Urinary bladder (tissue), 4 donors: Measurements from ENCODE around the gene PAM. TPM values are rescaled to one million over a fixed set of nuclear protein-coding genes. Genes with fewer than 3 reads are reported as not detected.

ENCODE experiments used
- DNase-seq: peaks from one replicate; pipeline ENCODE4 v3.0.0-alpha.2; 2015; ENCODE audit errors: extremely low spot score
- H3K27ac ChIP-seq: one replicate; pipeline ENCODE4 v1.5.1; 2013; ENCODE audit warnings: low read depth, mild to moderate bottlenecking, moderate library complexity
- H3K36me3 ChIP-seq: one replicate; pipeline ENCODE4 v1.6.1; 2013; ENCODE audit warnings: mild to moderate bottlenecking, moderate library complexity; ENCODE audit not compliant: insufficient read depth
- H3K4me1 ChIP-seq: one replicate; pipeline ENCODE4 v1.6.1; 2013; ENCODE audit warnings: mild to moderate bottlenecking, moderate library complexity; ENCODE audit not compliant: insufficient read depth
- H3K4me3 ChIP-seq: one replicate; pipeline ENCODE4 v1.5.1; 2013; ENCODE audit warnings: low read depth, low read length
- WGBS: extraction: QIAGEN DNeasy Blood & Tissue Kit; methylation state at CpG from one replicate; pipeline ENCODE4 v1.1.7; 2013; 5-methylcytosine and 5-hydroxymethylcytosine counted together
- polyA plus RNA-seq: library from polyadenylated mRNA; stranded (reverse); fragments of 200-250 nt; gene quantifications from one replicate; pipeline ENCODE4 v1.2.3, GENCODE V29; 2013
- total RNA-seq: library from RNA; depleted of rRNA; stranded (reverse); fragments of >200 nt; gene quantifications from one replicate; pipeline ENCODE4 v1.2.3, GENCODE V29; 2014
- donor health status: healthy with polysubstance abuse.
- donor health status: healthy.

PAM gene
- total and polyA plus RNA-seq, 2 donors: 144 to 185 TPM

DNA sequence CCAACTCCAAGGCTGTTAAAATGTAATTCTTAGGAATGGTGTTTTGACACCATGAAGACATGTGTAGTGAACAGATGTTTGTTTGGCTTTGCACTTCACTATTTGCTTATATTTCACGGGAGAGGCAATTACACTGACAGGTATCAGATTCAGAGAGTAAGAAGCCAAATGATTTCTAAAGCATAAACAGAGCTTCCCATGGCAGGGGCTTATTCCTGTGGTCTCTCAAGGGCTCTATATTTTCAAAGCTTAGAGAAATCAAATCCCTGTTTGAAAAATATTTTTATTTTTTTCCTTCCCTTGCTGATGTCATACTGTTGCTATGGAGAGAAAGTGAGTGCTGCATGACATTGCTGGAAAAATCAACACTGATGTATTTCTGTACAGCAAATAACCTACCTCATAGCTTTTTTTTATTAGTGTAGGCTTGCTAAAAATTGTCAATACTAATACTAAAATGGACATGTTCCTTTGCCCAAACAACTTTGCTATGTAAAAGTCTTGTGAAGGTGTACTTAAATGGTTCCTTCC is 203.4 kb downstream of the PAM start:
- Histone ChIP-seq H3K36me3 (no peaks in the 10 kb centered on the region), H3K4me3 (no peak overlapping the region), H3K27ac (no peak overlapping the region), H3K4me1 (no peaks in the 10 kb centered on the region)
- WGBS: 32% methylated on average over 1 of the region's 1 CpG
- no peak for DNase-seq

DNA sequence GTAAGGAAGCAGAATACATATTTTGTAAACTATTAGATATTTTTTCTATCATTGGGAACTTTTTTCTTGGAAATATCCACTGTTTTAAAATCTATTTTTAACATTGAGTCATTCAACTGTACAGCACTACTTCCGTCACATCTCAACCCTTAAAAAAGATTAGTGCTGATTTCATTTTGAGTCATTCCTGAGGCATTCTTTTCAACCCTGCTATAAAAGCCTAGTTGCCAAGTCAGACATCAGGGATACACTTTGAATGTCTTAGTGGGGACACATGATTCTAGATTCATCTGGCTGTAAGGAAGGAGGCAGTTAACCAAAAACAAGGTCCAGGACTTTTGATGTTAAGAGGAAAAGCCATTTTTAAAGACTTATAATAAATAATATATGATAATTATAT is 203.9 kb downstream of the PAM start:
- Histone ChIP-seq H3K4me3 (no peak overlapping the region), H3K27ac (no peak overlapping the region), H3K36me3 (no peaks in the 10 kb centered on the region), H3K4me1 (no peaks in the 10 kb centered on the region)
- 35% methylated on average over 1 of the region's 1 CpG for WGBS
- DNase-seq: no peak

DNA sequence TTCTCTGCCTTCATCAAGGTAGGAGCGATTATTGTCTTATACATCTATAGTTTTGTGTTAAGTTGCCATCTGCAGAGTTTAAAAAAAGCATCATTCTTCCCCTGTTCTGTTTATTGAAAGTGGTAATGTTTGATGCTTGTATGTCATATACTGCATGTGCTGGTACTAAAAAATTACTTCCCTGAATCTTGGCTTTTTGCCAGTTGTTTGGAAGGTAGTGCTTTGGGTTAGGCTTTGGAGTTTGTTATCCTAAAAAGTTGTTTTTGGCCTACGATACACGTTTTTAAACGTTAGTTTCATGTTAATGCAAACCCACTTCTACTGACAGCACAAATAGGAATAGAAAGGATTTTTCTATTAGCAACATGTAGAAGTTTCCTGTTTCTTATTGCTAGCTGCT is 206.6 kb downstream of the PAM start:
- DNase-seq: no peak
- no peaks in the 10 kb centered on the region for H3K36me3 ChIP-seq
- no peak overlapping the region for H3K4me3 ChIP-seq
- no peak overlapping the region for H3K27ac ChIP-seq
- H3K4me1 ChIP-seq: no peaks in the 10 kb centered on the region
- WGBS: 53% methylated on average over 4 of the region's 4 CpGs

DNA sequence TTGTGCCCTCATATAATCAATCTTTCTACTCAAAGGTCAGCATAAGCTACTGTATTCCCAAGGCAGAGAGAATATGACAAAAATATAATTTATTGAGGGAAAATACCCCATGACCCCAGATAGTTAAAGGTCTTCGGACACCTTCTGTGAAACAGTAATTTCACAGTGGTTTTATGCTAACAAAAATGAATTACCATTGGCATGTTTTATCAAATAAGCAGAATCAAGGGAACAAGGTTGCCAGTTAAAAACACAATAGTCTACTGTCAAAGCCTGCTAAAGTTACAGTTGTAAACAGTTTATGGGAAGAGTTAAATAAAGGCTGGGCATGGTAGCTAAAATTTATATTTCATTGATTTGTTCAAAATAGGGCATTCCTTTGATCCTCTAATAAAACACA is 210.5 kb downstream of the PAM start:
- peaks cover 1% of the 10 kb centered on the region for H3K36me3 ChIP-seq
- H3K27ac ChIP-seq: no peak overlapping the region
- 89% methylated on average over 1 of the region's 1 CpG for WGBS
- DNase-seq: no peak
- no peaks in the 10 kb centered on the region for H3K4me1 ChIP-seq
- no peak overlapping the region for H3K4me3 ChIP-seq

DNA sequence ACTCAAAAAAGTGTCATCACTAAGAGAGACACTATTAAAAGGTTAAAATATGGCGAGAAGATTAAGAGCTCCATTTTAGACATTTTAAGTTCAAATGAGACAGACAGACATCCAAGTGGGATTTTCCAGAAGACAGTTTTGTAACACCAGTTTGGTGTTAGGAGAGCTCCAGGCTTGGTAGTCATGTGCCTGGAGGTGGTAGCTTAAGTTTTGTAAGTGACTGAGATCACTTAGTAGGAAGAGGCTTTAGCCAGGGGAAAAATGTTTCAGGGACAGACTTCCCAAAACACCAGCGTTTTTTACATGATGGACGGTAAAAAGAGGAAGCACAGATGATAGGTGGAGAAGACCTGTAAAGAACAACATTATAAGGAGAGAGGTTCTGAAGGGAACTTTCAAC is 214.5 kb downstream of the PAM start:
- Histone ChIP-seq H3K27ac (no peak overlapping the region), H3K4me3 (no peak overlapping the region), H3K4me1 (no peaks in the 10 kb centered on the region), H3K36me3 (peaks cover 1% of the 10 kb centered on the region)
- WGBS: 89% methylated on average over 3 of the region's 3 CpGs
- no peak for DNase-seq

DNA sequence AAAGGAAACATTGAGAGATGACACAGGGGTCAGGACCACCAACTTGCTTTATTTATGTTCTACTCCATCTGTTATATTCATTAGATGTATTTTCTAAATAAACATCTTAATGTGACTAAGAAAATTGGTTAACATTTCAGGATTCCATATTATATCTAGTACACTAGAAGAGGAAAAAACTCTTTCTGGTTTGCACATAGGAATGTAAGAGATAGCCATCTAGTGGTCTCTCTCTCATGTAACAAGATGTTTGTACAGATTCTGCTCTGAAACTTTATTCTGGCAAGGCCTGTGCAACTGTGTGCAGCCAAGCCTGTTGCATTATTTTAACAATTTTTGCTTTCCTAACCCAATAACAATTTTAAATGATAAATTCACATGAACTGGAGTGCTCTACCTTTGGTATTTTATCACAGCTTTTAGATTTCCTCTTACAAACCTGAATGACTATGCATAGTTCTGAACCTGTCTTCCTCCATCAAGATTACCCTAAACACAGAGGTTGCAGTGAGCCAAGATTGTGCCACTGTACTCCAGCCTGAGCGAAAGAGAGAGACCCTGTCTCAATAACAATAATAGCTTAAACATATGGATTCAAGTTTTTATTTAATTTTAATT is 216.7 kb downstream of the PAM start:
- no peak overlapping the region for H3K27ac ChIP-seq
- 86% methylated on average over 1 of the region's 1 CpG for WGBS
- H3K36me3 ChIP-seq: peaks cover 1% of the 10 kb centered on the region
- no peak overlapping the region for H3K4me3 ChIP-seq
- H3K4me1 ChIP-seq: no peaks in the 10 kb centered on the region
- no peak for DNase-seq

DNA sequence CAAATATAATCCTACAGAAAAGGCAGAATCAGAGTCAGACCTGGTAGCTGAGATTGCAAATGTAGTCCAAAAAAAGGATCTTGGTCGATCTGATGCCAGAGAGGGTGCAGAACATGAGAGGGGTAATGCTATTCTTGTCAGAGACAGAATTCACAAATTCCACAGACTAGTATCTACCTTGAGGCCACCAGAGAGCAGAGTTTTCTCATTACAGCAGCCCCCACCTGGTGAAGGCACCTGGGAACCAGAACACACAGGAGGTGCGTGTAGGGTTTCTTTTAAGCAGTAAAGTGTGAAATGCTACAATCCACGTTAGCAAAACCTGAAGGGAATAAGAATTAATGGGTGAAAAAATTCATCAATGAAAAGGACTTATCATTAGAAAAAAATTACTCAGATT is 219.1 kb downstream of the PAM start:
- no peak for DNase-seq
- Histone ChIP-seq H3K4me1 (no peaks in the 10 kb centered on the region), H3K36me3 (peaks cover 1% of the 10 kb centered on the region), H3K27ac (no peak overlapping the region), H3K4me3 (no peak overlapping the region)
- WGBS: 87% methylated on average over 3 of the region's 3 CpGs

DNA sequence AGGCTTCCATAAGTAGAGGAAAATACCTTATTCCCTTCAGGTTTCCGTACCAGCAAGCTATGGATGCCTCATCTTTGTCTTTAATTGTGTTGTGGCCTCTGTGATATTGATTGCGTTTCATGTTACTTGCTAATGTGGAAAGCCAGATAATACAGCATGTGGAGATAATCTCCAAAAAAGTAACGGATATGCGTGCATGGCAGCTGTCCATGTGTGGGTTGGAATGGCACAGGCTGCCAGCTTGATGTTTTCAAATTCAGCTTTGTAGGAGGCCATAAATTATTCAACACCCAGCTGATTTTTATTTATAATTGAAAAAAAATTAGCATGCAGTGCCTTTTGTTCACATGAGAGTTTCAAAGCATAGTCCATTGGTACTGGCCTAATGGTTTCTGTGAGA is 219.9 kb downstream of the PAM start:
- H3K4me3 ChIP-seq: no peak overlapping the region
- no peak for DNase-seq
- no peak overlapping the region for H3K27ac ChIP-seq
- H3K36me3 ChIP-seq: no peaks in the 10 kb centered on the region
- no peaks in the 10 kb centered on the region for H3K4me1 ChIP-seq
- 81% methylated on average over 4 of the region's 4 CpGs for WGBS

DNA sequence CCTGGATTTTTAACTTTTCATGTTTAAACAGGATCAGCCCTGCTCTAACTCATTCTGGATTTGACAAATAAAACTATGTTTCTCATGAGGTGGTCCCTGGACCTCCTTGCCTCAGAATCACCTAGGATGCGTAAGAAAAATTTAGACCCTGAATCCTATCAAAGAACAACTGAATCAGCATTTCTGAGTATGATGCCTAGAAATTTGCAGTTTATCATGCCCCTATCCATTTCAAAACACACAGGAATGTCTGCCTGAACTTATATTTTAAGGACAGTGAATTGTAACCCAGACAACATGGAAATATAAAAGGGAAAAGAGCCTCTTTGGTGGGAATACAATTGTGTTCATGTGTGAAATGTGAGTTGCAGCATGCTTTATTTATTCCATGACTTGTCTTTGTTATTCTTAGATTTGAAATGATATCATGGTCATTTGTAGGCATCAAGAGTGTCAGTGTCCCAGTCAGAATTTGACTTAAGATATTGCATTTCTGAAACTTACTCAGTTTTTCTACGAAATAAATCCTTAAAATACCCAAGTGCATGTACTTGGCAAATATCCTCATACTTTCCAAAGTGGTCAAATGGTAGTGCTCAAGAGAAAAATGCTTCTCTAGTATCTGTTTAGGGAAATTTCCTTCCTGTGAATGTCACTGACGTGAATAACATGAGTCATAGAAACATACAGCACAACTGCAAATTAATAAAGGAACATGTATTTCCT is 220.5 kb downstream of the PAM start:
- no peak overlapping the region for H3K4me3 ChIP-seq
- no peak for DNase-seq
- 82% methylated on average over 3 of the region's 3 CpGs for WGBS
- H3K27ac ChIP-seq: no peak overlapping the region
- no peaks in the 10 kb centered on the region for H3K36me3 ChIP-seq
- no peaks in the 10 kb centered on the region for H3K4me1 ChIP-seq

DNA sequence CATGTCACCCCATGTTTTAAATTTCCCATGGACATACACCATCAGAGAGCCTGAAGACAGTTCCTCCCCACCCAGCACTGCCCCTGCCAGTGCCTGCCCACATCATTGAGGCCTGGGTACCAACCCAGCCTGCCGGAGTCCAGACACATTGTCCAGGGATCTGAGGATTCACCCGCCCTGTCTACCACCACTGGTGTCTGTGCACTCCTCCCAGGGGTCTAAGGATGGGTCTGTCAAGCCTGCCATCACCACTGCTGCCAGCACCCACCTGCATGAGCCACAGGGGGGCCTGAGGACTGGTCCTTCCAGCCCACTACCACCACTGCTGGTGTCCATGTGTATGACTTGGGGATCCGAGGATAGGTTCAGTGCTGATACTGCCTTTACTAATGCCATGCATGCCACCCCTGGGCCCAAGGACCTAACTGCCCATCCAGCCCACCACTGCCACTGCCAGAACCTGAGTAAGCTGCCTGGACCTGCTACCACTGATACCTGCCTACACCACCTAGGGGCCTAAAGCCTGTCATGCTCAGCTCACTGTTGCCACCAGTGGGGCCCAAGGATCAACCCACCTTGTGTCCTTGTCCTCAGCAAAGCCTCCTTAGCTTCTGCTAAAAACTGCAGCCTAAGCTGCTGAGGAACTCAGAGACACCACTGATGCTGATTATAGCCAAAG is 227.0 kb downstream of the PAM start:
- no peak overlapping the region for H3K4me3 ChIP-seq
- no peaks in the 10 kb centered on the region for H3K4me1 ChIP-seq
- H3K27ac ChIP-seq: no peak overlapping the region
- no peaks in the 10 kb centered on the region for H3K36me3 ChIP-seq
- no peak for DNase-seq
- 98% methylated on average over 3 of the region's 3 CpGs for WGBS

DNA sequence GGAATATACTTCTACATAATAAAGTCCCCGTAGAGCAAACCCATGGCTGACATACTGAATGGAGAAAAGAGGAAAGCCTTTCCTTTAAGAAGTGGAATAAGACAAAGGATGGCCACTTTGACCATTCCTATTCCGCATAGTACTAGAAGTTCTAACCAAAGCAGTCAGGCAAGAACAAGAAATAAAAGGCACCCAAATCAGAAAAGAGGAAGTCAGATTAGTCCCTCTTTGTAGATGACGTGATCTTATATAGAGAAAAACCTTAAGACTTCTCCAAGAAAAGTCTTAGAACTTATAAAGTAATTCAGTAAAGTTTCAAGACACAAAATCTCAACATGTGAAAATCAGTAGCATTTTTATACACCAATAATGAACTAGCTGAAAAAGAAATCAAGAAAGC is 231.0 kb downstream of the PAM start:
- Histone ChIP-seq H3K36me3 (no peaks in the 10 kb centered on the region), H3K27ac (no peak overlapping the region), H3K4me3 (no peak overlapping the region), H3K4me1 (no peaks in the 10 kb centered on the region)
- WGBS: 95% methylated on average over 3 of the region's 3 CpGs
- no peak for DNase-seq

DNA sequence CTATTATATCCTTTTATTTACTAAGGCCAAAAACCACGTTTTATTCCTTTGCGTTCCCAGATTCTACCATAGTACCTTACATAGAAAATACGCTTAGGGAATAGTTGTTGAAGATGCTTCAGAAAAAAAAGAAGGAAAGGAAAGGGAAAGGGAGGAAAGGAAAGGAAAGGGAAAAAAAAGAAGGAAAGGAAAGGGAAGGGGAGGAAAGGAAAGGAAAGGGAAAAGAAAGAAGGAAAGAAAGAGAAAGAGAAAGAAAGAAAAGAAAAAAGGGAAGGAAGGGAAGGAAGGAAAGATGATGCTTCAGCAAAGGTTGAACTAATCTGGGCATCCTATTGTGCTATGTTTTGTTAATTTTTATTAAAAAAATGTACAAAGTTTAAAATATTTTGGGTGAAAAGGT is 233.4 kb downstream of the PAM start:
- 84% methylated on average over 3 of the region's 3 CpGs for WGBS
- no peak overlapping the region for H3K4me3 ChIP-seq
- H3K4me1 ChIP-seq: no peaks in the 10 kb centered on the region
- H3K27ac ChIP-seq: no peak overlapping the region
- no peaks in the 10 kb centered on the region for H3K36me3 ChIP-seq
- no peak for DNase-seq

DNA sequence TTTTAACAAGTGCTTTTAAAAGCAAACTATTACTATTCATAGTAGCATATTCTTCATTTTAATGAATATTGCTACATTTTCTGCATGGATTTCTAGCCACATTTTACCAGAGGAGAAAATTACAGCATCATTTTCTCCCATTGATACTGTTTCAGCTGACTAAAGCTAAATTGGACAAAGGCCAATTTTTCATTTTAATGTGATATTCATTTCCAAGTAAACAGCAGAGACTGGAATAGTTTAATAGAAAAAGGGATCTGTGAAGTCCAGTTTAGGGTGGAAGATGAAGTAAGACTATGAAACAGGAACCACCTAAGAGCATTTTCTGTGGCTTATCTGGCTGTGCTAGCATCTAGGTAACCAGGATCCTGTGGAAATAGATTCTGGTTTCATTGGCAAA is 236.7 kb downstream of the PAM start:
- Histone ChIP-seq H3K27ac (no peak overlapping the region), H3K4me3 (no peak overlapping the region), H3K36me3 (no peaks in the 10 kb centered on the region), H3K4me1 (no peaks in the 10 kb centered on the region)
- no peak for DNase-seq

DNA sequence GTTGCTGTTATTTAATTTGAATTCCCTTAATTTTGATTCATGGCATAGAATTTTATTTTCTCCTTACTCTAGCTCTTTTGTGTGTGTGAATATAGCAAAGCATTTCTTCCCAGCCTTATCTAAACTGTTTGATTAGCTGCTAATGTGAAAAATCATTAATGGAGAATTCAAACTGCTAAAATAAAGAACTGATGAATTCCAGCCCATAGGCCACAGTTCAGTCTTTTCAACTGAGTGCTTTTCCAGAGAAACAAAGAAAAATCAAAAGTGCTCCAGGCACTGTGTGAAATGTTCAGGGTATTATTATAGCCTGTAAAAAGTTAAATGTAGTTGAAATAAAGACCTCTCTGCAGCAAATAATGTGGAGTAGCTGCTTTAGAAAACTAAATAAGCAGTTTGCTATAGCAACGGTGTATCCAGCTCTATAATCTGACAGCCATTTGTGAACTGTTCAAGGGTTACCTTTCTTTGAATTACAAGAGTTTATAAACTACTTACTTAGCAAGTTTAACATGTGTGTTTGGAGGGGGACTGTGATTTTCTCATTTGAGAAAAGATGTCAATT is 241.0 kb downstream of the PAM start:
- WGBS: 86% methylated on average over 1 of the region's 1 CpG
- DNase-seq: no peak
- H3K4me3 ChIP-seq: no peak overlapping the region
- H3K27ac ChIP-seq: no peak overlapping the region
- no peaks in the 10 kb centered on the region for H3K4me1 ChIP-seq
- no peaks in the 10 kb centered on the region for H3K36me3 ChIP-seq
